ENCODE measurements around the gene TMCC1.
A peak's percentile ranks its signal among the peaks of the same experiment; 100 is the strongest.
"Not testable (repeated sequence)": the region's sequence is repeated elsewhere in the genome, so short reads cannot be mapped to it uniquely, and the experiment has no call there.

The TMCC1 gene

DNA sequence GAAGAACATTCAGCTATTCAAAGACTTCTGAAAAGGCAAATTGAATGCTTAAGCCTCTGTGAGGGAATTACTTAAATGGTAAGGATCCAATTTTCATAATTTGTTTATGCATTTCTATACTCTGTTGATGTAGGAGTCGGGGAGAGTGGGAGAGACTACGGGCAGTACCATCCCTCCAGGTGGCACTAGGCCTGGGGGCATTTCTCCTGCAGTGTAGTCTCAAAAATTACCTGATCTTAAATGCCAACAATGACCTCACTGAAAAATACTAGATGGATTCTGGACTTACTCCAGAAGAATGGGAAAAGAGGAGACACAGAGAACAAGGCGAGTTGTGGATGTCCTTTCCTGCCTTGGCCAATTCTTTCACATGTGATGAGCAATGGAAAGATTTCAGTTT, 209.2 kb downstream of the TMCC1 start:
- no peak for DNase-seq (ENCODE audit: low read depth)

GRCh38 chr3:129683201-129683600, 210.3 kb downstream of the TMCC1 start:
- DNase-seq (ENCODE audit: low read depth) = no peak

DNA sequence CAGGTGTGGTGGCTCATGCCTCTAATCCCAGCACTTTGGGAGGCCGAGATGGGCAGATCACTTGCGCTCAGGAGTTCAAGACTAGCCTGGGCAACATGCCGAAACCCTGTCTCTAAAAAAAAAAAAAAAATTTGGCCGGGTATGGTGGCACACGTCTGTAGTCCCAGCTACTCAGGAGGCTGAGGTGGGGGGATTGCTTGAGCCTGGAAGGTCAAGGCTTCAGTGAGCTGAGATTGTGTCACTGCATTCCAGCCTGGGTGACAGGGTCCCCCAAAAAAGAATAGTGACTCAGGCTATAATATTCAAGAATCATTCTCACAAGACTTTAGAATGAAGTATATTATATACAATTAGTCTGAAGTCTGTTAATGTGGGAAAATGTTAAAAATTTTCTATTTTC, 216.5 kb downstream of the TMCC1 start:
- DNase-seq (ENCODE audit: low read depth) = no peak

- not testable (repeated sequence) for DNase-seq (ENCODE audit: low read depth)
Measured at GRCh38 chr3:129674798-129675123, 218.8 kb downstream of the TMCC1 start.

DNA sequence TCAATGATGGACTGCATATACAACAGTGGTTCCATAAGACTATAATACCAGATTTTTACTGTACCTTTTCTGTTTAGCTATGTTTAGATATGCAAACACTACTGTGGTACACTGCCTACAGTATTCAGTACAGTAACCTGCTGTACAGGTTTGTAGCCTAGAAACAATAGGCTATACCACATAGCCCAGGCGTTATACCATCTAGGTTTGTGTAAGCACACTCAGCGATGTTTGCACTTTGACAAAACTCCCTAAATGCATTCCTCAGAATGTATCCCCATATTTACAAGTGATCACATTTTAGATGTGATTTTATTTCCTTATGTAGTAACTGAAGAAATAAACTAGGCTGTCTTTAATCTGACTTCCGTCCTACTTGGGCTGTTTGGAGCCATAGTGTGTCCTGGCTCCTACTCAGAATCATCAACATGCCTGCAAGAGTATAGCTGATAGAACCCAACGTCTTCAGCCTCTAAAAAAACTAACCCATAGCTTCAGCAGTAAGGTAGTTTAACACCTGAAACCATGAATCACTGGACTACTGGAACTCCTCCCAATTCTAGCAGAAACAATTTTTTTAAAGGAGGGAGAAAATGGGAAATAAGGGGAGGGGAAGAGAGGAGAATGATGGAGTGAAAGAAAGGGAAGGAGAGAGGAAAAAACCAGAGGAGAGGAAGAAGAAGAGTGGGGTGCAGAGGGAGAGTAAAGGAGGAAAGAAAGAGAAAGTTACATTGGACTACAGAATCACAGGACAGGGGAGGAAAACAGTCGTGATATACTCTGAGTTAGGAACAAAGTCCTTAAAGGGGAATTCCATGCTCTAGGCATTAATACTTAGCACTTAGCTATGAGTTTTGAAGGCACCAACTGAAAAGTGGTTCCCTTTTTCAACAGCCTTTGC, 219.4 kb downstream of the TMCC1 start:
- DNase-seq (ENCODE audit: low read depth) = no peak

DNA sequence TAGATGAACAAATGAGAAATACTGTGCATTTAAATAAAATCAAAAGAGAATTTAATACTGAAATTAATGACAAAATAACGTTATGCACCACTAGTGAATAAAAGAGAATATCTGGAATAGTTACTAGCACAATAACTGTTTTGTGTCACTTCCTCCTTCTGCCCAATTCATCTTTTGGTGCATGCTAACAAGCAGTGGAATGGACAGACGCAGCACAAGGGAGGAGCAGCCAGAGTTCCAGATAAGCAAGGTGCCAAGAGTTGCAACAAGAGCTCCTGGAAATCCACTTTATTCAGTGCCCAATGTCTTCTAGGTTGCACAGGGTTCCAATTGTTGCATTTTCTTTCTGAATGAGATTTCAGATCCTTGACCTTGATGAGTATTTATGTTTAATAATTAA, 220.5 kb downstream of the TMCC1 start:
- no peak for DNase-seq (ENCODE audit: low read depth)

GRCh38 chr3:129672412-129672811, 221.1 kb downstream of the TMCC1 start:
- no peak for DNase-seq (ENCODE audit: low read depth)

GRCh38 chr3:129665024-129665768, 228.3 kb downstream of the TMCC1 start:
- peak; percentile 50 for DNase-seq (ENCODE audit: low read depth)

- DNase-seq (ENCODE audit: low read depth) = no peak
Measured at GRCh38 chr3:129663930-129664646, 229.4 kb downstream of the TMCC1 start.

GRCh38 chr3:129663045-129663446, 230.5 kb downstream of the TMCC1 start:
- no peak for DNase-seq (ENCODE audit: low read depth)

DNA sequence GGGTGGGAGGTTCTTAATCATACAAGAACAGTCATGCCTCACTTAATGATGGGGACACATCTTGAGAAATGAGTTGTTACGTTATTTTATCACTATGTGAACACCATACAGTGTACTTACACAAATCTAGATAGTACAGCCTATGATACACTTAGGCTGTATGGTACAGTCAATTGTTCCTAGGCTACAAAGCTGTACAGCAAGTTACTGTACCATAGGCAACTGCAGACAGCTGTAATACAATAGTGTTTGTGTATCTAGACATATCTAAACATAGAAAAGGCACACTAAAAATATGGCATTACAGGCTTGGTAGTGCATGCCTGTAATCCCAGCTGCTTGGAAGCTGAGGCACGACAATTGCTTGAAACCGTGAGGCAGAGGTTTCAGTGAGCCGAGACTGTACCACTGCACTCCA, 231.3 kb downstream of the TMCC1 start:
- DNase-seq (ENCODE audit: low read depth) = no peak

- no peak for DNase-seq (ENCODE audit: low read depth)
Measured at GRCh38 chr3:129661766-129662165, 231.7 kb downstream of the TMCC1 start.

- DNase-seq (ENCODE audit: low read depth) = no peak
Measured at GRCh38 chr3:129658110-129658843, 235.2 kb downstream of the TMCC1 start.

DNA sequence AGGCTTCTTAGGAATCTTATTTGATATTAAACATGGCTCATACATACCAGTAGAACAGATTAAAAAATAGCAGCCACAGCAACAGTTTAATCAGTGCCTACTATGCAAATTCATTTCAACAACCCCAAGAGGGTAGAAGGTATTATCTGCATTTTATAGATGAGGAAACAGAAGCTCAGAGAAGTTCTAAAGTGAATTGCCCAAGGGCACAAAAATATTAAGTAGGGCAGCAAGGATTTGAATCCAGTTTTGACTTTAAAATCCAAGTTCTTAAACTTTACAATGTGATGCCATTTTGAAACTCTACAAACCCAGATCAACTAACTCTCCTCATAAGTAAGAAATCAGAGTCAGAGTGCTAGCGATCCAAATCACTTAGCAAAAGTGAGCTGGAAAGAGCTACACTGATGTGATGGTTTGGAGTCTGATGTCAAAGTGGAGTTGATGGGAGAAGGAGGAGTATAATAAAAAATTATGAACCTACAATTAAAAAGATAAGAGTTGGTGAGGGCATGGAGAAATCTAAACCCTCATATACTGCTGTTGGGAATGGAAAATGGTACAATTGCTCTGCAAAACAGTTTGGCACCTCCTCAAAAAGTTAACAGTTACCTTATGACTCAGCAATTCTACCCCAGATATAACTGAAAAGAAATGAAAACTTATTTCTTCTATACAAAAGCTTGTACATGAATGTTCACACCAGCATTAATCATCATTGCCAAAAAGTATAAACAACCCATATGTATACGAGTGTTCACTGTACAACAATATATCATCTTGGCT, 236.1 kb downstream of the TMCC1 start:
- DNase-seq (ENCODE audit: low read depth) = peak; percentile 9

GRCh38 chr3:129656659-129657247, 236.8 kb downstream of the TMCC1 start:
- no peak for DNase-seq (ENCODE audit: low read depth)

DNA sequence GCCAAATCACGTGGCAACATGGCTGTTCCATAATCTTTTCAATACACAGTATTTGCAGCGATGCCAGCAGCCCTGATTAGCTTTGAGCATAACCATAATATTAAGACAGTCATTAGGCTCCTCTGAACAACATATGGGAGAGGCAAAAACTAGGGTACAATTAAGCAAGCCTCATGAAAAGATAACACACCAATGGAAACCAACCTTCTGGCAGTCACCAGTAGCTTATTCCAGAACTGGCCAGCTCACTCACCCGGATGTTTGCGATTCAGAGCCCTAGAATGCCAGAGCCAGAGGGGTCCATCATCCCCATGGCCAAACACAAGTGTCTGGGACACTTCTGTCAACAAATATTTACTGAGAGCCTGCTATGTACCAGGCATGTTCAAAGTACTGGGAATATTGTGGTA, 238.2 kb downstream of the TMCC1 start:
- DNase-seq (ENCODE audit: low read depth) = no peak

DNA sequence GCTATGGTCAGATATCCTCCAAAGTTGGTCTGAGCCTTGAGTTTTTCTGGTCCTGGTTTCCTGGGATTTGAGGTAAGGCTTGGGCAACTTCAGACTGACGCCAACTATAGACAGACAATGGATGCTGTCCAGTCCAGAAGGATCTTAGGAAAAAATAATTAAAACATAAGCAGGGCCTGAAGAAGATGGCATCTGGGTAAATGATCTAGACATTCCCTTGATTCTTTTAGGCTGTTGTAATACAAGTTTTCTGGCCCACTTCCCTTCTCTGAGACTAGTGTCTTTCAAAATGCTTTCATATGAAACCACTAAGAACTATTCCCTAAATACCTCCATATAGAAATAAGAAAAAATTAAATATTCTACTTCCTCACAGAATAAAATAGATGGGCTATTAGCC, 239.4 kb downstream of the TMCC1 start:
- peak; percentile 82 for DNase-seq (ENCODE audit: low read depth)

DNA sequence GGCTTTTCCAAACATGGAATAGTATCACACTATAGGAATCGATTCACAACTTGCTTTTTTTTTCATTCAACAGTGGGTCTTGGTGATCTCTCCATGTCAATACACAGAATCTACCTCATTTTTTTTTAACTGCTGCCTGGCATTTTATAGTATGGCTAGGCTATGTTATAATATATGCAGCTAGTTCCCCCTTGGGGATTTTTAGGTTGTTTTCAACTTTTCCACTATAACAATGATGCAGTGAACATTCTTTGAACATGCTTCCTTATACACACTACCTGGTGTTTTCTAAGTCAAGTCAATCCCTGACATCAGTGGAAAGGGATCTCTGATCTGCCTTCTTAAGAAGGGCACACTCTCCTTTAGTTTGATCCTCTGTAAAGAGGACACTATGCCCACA, 240.5 kb downstream of the TMCC1 start:
- no peak for DNase-seq (ENCODE audit: low read depth)

GRCh38 chr3:129651435-129652202, 241.9 kb downstream of the TMCC1 start:
- peak; percentile 66 for DNase-seq (ENCODE audit: low read depth)

- peak; percentile 77 for DNase-seq (ENCODE audit: low read depth)
Measured at GRCh38 chr3:129650256-129650872, 243.1 kb downstream of the TMCC1 start.

All from fibroblast of gingiva (primary cell).